Astrocyte of the spinal cord (primary cell): Measurements from ENCODE around the gene ACSM4.
"Not testable (repeated sequence)": the region's sequence is repeated elsewhere in the genome, so short reads cannot be mapped to it uniquely, and the experiment has no call there.

Source experiments
- DNase-seq: peaks from one replicate; pipeline ENCODE4 v3.0.0; 2011; ENCODE audit warnings: low read depth, low spot score
- H3K4me3 ChIP-seq: 2 replicates; pipeline ENCODE4 v1.5.1; 2011; ENCODE audit warnings: low read depth, mild to moderate bottlenecking, low read length, moderate library complexity
- in situ Hi-C: cut with HindIII; loops from 2 replicates; pipeline ENCODE4 v1.10.0; 2017; ENCODE audit warnings: low sequenced_read_pairs
- TF ChIP-seq, protein P1 (sequence below): IDR thresholded peaks from 2 replicates; pipeline ENCODE4 v1.5.1; 2012; ENCODE audit warnings: low read depth, mild to moderate bottlenecking, low read length, inconsistent platforms

The ACSM4 gene

DNA sequence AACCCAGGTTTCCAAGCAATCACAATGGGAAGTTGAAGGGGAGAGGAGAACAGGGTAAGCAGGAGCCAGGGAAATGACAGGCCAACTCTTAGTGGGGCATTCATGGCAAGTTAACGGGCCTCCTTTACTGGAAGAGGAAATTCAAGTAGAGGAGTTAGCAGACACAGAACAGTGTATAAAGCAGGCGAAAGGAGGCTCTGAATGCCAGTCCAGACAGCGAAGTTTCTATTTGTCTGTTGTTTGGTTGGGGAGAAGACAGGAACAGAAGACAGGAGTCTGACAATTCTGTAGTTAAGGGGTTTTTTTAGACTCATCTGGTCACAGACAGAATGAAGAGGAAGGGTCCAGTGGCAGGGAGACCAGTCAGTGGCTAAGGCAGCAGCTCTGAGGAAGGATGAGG, at the start of gene ACSM4:
ACSM4 (plus strand) TSS at position 301 of the 400 bp plus-strand sequence. CDS start 260 bp downstream, outside the sequence.
- H3K4me3 ChIP-seq, result no peak within 1 kb of the TSS
- in situ Hi-C loops, result no loop called here
- no peak for DNase-seq
- TF ChIP-seq, protein P1, sequence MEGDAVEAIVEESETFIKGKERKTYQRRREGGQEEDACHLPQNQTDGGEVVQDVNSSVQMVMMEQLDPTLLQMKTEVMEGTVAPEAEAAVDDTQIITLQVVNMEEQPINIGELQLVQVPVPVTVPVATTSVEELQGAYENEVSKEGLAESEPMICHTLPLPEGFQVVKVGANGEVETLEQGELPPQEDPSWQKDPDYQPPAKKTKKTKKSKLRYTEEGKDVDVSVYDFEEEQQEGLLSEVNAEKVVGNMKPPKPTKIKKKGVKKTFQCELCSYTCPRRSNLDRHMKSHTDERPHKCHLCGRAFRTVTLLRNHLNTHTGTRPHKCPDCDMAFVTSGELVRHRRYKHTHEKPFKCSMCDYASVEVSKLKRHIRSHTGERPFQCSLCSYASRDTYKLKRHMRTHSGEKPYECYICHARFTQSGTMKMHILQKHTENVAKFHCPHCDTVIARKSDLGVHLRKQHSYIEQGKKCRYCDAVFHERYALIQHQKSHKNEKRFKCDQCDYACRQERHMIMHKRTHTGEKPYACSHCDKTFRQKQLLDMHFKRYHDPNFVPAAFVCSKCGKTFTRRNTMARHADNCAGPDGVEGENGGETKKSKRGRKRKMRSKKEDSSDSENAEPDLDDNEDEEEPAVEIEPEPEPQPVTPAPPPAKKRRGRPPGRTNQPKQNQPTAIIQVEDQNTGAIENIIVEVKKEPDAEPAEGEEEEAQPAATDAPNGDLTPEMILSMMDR, result no peak

DNA sequence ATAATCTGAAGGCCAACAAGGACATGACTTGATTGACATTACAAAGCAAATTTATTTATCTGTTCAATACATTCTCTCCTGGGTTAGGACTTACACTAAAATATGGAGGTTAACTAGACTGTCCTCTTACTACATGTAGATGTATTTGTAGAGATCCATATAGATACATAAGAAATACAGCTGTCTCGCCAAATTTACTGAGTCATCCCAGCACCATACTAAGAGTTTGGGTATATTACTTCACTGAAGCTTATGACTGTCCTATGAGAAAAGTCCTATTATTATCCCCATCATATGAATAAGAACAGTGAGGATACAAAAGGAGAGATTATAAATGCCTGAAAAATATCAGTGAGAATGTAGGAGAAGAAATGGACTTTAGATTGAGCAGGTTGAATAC, 44.8 kb upstream of the ACSM4 start:
- TF ChIP-seq, protein P1, result no peak
- no peak overlapping the region for H3K4me3 ChIP-seq
- in situ Hi-C loops, result no loop called here
- no peak for DNase-seq

GRCh38 chr12:7264538-7264937, 39.3 kb upstream of the ACSM4 start:
- H3K4me3 ChIP-seq, result no peak overlapping the region
- in situ Hi-C loops, result no loop called here
- TF ChIP-seq, protein P1, result no peak
- DNase-seq, result no peak

GRCh38 chr12:7265251-7265650, 38.6 kb upstream of the ACSM4 start:
- in situ Hi-C loops, result no loop called here
- TF ChIP-seq, protein P1, result no peak
- H3K4me3 ChIP-seq, result no peak overlapping the region
- DNase-seq, result no peak

DNA sequence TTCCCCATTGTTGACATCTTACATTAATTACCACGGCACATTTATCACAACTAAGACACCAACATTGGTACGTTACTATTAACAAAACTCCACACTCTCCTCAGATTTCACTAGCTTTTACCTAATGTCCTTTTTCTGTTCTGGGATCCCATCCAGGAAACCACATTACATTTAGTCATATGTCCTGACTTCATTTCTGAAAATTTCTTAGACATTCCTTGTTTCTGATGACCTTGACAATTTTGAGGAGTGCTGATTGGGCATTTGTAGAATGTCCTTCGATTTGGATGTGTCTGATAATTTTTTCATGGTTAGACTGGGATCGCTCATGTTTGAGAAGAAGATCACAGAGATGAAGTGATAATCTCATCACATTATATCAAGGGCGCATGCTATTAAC, 34.6 kb upstream of the ACSM4 start:
- H3K4me3 ChIP-seq, result no peak overlapping the region
- TF ChIP-seq, protein P1, result no peak
- DNase-seq, result no peak
- in situ Hi-C loops, result no loop called here

GRCh38 chr12:7271893-7272514, 31.9 kb upstream of the ACSM4 start:
- no peak overlapping the region for H3K4me3 ChIP-seq
- TF ChIP-seq, protein P1, result no peak
- DNase-seq, result no peak
- in situ Hi-C loops, result no loop called here

DNA sequence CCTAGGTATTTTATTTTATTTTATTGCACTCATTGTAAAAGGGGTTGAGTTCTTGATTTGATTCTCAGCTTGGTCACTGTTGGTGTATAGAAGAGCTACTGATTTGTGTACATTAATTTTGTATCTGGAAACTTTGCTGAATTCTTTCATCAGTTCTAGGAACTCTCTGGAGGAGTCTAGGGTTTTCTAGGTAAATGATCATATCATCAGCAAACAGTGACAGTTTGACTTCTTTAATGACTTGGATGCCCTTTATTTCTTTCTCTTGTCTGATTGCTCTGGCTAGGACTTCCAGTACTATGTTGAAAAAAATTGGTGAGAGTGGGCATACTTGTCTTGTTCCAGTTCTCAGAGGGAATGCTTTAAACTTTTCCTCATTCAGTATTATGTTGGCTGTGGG, 28.4 kb upstream of the ACSM4 start:
- H3K4me3 ChIP-seq, DNase-seq, in situ Hi-C loops: not testable (repeated sequence)
